Measurements from ENCODE around the gene SLC16A5. TPM values are rescaled to one million over a fixed set of nuclear protein-coding genes. Genes with fewer than 3 reads are reported as not detected.
A peak's percentile ranks its signal among the peaks of the same experiment; 100 is the strongest.
"Not testable (repeated sequence)": the region's sequence is repeated elsewhere in the genome, so short reads cannot be mapped to it uniquely, and the experiment has no call there.

SLC16A5 gene
- total RNA-seq, 1 donor from 2014 or later: 8.7 TPM

DNA sequence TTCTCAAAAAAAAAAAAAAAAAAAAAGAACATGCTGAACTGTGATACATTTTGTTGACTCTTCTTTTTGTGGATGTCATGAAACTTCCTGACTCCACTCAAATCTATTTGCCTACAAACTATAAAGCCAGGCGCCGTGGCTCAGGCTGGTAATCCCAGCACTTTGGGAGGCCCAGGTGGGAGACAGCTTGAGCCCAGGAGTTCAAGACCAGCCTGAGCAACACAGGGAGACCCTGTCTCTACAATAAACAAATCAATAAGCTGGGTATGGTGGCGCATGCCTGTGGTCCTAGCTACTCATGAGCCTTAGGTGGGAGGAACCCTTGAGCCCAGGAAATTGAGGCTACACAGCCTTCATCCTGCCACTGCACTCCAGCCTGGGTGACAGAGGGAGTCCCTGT, 45.2 kb downstream of the SLC16A5 start:
- no peak for DNase-seq

DNA sequence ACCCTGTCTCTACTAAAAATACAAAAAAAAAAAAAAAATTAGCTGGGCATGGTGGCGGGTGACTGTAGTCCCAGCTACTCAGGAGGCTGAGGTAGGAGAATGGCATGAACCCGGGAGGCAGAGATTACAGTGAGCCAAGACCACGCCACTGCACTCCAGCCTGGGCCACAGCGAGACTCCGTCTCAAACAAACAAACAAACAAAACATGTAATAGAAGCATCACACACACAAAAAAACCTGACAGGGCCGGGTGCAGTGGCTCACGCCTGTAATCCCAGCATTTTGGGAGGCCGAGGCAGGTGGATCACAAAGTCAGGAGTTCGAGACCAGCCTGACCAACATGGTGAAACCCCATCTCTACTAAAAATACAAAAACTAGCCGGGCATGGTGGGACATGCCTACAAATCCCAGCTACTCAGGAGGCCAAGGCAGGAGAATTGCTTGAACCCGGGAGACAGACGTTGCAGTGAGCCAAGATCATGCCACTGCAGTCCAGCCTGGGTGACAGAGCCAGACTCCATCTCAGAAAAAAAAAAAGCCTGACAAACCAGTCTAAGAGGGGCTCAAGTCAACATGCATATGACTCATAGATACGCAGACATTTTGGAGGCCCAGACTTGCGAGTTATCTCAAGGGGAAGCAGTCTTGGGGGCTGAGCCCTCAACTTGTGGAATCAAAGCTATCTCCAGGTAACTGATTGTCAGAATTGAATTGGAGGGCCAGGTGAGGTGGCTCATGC, 46.0 kb downstream of the SLC16A5 start:
- DNase-seq: not testable (repeated sequence)

GRCh38 chr17:75135452-75135851, 47.7 kb downstream of the SLC16A5 start:
- DNase-seq: no peak

DNA sequence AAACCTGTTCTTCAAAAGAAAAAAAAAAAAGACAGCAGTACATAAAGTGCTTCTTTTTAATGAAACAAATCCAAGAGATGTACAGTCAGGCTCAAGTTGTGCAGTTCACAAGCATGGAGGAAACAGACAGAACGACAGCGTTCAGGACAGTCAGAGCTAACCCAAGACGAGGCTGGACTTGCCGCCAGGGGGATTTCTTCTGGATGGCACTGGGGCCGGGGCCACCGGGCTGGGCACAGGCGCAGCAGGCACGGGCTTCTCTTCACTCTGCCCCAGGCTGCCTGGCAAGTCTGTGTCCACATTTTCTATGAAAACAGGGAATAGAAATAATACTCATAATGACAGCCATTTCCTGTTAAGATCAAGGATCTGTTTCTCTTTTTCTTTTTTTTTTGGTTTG, 48.2 kb downstream of the SLC16A5 start:
- no peak for DNase-seq

DNA sequence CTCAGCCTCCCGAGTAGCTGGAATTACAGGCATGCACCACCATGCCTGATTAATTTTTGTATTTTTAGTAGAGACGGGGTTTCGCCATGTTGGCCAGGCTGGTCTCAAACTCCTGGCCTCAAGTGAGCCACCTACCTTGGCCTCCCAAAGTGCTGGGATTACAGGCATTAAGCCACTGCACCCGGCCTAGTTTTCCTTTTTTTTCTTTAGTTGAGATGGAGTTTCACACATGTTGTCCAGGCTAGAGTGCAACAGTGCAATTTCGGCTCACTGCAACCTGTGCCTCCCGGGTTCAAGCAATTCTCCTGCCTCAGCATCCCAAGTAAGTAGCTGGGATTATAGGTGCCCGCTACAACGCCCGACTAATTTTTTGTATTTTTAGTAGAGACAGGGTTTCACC, 50.0 kb downstream of the SLC16A5 start:
- not testable (repeated sequence) for DNase-seq

DNA sequence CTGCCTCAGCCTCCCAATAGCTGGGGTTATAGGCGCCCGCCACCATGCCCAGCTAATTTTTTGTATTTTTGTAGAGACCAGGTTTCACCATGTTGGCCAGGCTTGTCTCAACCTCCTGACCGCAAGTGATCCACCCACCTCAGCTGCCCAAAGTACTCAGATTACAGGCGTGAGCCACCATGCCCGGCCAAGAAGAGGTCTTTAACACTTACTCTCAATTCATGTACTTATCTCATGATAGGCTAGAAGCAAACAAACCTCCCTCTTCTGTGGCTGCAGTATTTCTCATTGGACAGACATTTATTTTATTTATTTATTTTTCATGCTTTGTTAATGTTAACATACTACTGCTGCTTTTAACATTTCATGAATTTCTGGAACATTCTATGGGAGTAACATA, 50.8 kb downstream of the SLC16A5 start:
- no peak for DNase-seq

- DNase-seq: no peak
Observed at GRCh38 chr17:75142236-75142971, 54.6 kb downstream of the SLC16A5 start.

GRCh38 chr17:75144816-75145512, 57.2 kb downstream of the SLC16A5 start:
- DNase-seq: no peak

GRCh38 chr17:75146592-75146991, 58.8 kb downstream of the SLC16A5 start:
- DNase-seq: no peak

- DNase-seq: no peak
Observed at GRCh38 chr17:75147878-75148546, 60.3 kb downstream of the SLC16A5 start.

DNA sequence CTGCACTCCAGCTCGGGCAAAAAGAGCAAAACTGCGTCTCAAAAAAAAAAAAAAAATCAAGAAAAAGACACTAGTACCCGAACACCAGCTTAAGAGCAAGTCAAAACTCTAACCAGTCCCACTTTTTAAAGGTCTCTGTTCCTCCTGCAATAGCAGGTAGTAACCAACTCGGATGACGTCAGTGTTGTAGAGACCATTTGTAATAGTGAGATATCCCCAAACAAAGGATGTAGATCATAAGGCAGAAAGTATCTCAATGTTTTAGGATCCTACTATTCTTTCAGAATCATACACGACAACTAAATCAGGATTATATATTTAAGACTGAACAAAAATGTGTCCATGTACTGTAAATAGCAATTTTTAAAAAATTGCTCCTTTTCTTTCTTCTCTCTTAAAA, 64.2 kb downstream of the SLC16A5 start:
- no peak for DNase-seq

DNA sequence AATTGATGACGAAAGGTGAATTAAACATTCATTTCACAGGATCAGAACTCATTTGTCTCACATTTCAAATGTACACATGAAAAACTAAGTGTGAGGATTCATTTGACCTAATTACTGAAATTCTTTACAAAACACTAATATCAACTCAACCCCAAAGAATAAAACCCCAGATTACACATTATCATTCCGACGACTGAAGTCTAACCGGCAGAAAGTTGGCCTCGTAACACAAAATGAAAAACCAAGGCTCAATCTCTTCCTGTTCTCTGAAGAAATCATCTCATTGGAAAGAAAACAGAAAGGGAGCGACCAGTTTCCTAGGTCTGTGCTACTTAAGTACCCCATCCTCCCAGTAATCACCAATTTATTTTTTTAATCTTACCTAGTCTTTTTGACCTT, 64.8 kb downstream of the SLC16A5 start:
- DNase-seq: no peak

GRCh38 chr17:75152922-75153779, 65.4 kb downstream of the SLC16A5 start:
- DNase-seq: no peak

GRCh38 chr17:75153780-75154194, 66.0 kb downstream of the SLC16A5 start:
- DNase-seq: no peak

- peak; percentile 97 for DNase-seq
Observed at GRCh38 chr17:75154195-75155106, 66.7 kb downstream of the SLC16A5 start, which contains the start of gene JPT1. Gene JPT1 (minus strand): TSS chr17:75154512. CDS start chr17:75154397, 115 bp downstream.

DNA sequence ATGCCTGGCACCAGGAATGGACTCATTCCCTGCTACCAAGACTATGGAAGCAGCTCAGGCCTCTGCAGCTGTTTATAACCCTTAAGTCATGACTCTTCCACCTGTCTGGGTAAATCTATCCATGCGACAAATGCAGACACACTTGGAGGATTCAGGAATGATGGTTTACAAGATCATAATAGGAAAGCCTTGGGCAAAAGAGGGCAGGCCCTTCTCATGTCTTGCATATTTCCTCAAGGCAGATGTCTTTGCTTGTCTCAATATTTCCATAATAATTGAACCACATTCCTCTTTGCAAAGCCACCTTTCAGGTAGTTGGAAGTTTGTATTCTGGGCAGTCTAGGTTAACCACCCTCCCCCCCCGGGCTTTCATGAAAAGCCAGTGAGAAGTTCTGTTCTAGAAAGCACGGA, 67.4 kb downstream of the SLC16A5 start:
- no peak for DNase-seq

Data from skin of body (tissue), 2 donors.